PC-3 (cell line): ENCODE results near the gene LIN52. TPM values are rescaled to one million over a fixed set of nuclear protein-coding genes. Genes with fewer than 3 reads are reported as not detected.

Experiments
- ATAC-seq: fragments of 200-7000 bp; cut with Tn5 transposase; 2 replicates; pipeline ENCODE4 v1.9.1; 2020; ENCODE audit warnings: mild to moderate bottlenecking, moderate library complexity
- BruUV-seq: library from RNA; stranded (reverse); fragments of 400-500 nt; replicated peaks from 2 replicates; lab custom pipeline; 2021; lab: Mats Ljungman, UMichigan
- CTCF ChIA-PET: fragments of 300-600 bp; sonication (Branson Sonifier 250); formaldehyde crosslinking; loops from one replicate; lab custom pipeline; 2022; ENCODE audit warnings: antibody characterized with exemption; lab: Charles Lee
- POLR2A ChIA-PET: fragments of 300-600 bp; sonication (Branson Sonifier 250); formaldehyde crosslinking; loops from one replicate; lab custom pipeline; 2022; ENCODE audit warnings: antibody characterized with exemption; ENCODE audit not compliant: unreplicated experiment; lab: Charles Lee
- DNase-seq: peaks from one replicate; pipeline ENCODE4 v3.0.0-alpha.2; 2015
- H2AFZ ChIP-seq: fragments of 300-600 bp; sonication (generic); 2 replicates; pipeline ENCODE4 v1.6.0; 2016; ENCODE audit warnings: antibody characterized with exemption, low read length
- H3F3A ChIP-seq: fragments of 300-600 bp; sonication (generic); one replicate; pipeline ENCODE4 v1.6.0; 2017; ENCODE audit warnings: antibody characterized with exemption, low read length, control low read depth, mild to moderate bottlenecking; ENCODE audit not compliant: unreplicated experiment
- H3K27ac ChIP-seq: fragments of 300-600 bp; sonication (generic); 2 replicates; pipeline ENCODE4 v1.5.1; 2016; ENCODE audit warnings: mild to moderate bottlenecking, low read length
- H3K27me3 ChIP-seq: fragments of 300-600 bp; sonication (generic); 2 replicates; pipeline ENCODE4 v1.6.1; 2016; ENCODE audit warnings: low read length, mixed read lengths
- H3K36me3 ChIP-seq: fragments of 300-600 bp; sonication (generic); 2 replicates; pipeline ENCODE4 v1.6.1; 2016; ENCODE audit warnings: low read depth, mixed run types, low read length, mixed read lengths
- H3K4me1 ChIP-seq: fragments of 300-600 bp; sonication (generic); 2 replicates; pipeline ENCODE4 v1.5.1; 2016; ENCODE audit warnings: low read length; ENCODE audit not compliant: insufficient read depth
- H3K4me2 ChIP-seq: fragments of 300-600 bp; sonication (generic); 2 replicates; pipeline ENCODE4 v1.6.0; 2016; ENCODE audit warnings: low read length
- H3K4me3 ChIP-seq: fragments of 300-600 bp; sonication (generic); 2 replicates; pipeline ENCODE4 v1.5.1; 2016; ENCODE audit warnings: mild to moderate bottlenecking, low read length, mixed read lengths
- H3K79me2 ChIP-seq: fragments of 300-600 bp; sonication (generic); 2 replicates; pipeline ENCODE4 v1.6.1; 2017; ENCODE audit warnings: low read length, mixed read lengths
- H3K9ac ChIP-seq: fragments of 300-600 bp; sonication (generic); 2 replicates; pipeline ENCODE4 v1.6.0; 2016; ENCODE audit warnings: mild to moderate bottlenecking, low read length
- H3K9me2 ChIP-seq: fragments of 300-600 bp; sonication (generic); replicated peaks from 2 replicates; pipeline ENCODE4 v1.6.1; 2016; ENCODE audit warnings: mixed run types, low read length, mixed read lengths
- H3K9me3 ChIP-seq: fragments of 300-600 bp; sonication (generic); 2 replicates; pipeline ENCODE4 v1.6.1; 2016; ENCODE audit warnings: low read length, mixed read lengths
- H4K20me1 ChIP-seq: fragments of 300-600 bp; sonication (generic); 2 replicates; pipeline ENCODE4 v1.6.1; 2016; ENCODE audit warnings: low read length, mixed read lengths
- EZH2 ChIP-seq: fragments of 300-600 bp; sonication (generic); IDR thresholded peaks from one replicate; pipeline ENCODE4 v1.6.1; 2017; ENCODE audit warnings: antibody characterized with exemption, mild to moderate bottlenecking, low read length; ENCODE audit not compliant: unreplicated experiment
- EZH2phosphoT487 ChIP-seq: fragments of 300-600 bp; sonication (generic); IDR thresholded peaks from 2 replicates; pipeline ENCODE4 v1.6.1; 2018; ENCODE audit warnings: mild to moderate bottlenecking, antibody characterized with exemption, low read length, borderline replicate concordance
- intact Hi-C: fragments of 100-400 bp; cut with micrococcal nuclease; formaldehyde crosslinking; loops from 2 replicates; pipeline ENCODE4 v1.9.0; 2023
- total RNA-seq: library from RNA; depleted of rRNA; stranded (reverse); fragments of >200 nt; gene quantifications from 2 replicates; pipeline ENCODE4 v1.2.3, GENCODE V29; 2014
- TF ChIP-seq, protein P1 (sequence below): fragments of 300-600 bp; sonication (generic); conservative IDR thresholded peaks from 2 replicates; pipeline ENCODE4 v1.5.1; 2017; ENCODE audit warnings: antibody characterized with exemption, low read depth, mild to moderate bottlenecking, low read length

LIN52 gene
- total RNA-seq, 1 experiment from 2014 or later, result 8.4 TPM

DNA sequence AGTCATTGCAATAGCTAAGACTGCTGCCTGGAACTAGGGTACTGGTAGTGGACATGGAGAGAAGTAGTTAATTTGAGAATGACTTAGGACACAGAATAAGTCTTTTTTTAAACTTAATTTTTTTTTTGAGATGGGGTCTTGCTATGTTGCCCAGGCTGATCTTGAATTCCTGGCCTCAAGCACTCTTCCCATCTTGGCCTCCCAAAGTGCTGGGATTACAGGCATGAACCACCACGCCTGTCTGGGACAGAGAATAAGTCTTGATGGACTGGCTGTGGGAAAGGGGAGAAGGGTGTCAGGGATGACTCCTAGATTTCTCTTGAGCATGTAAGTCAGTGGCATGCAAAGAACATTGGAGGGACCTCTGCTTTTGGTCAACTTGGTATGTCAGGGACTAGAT is 42.9 kb downstream of the LIN52 start:
- ATAC-seq, result no peak
- H3K36me3 ChIP-seq, result no peaks in the 10 kb centered on the region
- BruUV-seq, result no TSS peak
- no peaks in the 10 kb centered on the region for H4K20me1 ChIP-seq
- no peaks in the 10 kb centered on the region for H3K9me2 ChIP-seq
- H3K79me2 ChIP-seq, result no peaks in the 10 kb centered on the region
- H3K4me2 ChIP-seq, result no peak overlapping the region
- H3K4me3 ChIP-seq, result no peak overlapping the region
- POLR2A ChIA-PET, result no interaction called here
- H3K9me3 ChIP-seq, result no peaks in the 10 kb centered on the region
- H2AFZ ChIP-seq, result no peak overlapping the region
- no peaks in the 10 kb centered on the region for H3K27me3 ChIP-seq
- no peaks in the 10 kb centered on the region for H3F3A ChIP-seq
- TF ChIP-seq EZH2 (no peak), EZH2phosphoT487 (no peak)
- TF ChIP-seq, protein P1, sequence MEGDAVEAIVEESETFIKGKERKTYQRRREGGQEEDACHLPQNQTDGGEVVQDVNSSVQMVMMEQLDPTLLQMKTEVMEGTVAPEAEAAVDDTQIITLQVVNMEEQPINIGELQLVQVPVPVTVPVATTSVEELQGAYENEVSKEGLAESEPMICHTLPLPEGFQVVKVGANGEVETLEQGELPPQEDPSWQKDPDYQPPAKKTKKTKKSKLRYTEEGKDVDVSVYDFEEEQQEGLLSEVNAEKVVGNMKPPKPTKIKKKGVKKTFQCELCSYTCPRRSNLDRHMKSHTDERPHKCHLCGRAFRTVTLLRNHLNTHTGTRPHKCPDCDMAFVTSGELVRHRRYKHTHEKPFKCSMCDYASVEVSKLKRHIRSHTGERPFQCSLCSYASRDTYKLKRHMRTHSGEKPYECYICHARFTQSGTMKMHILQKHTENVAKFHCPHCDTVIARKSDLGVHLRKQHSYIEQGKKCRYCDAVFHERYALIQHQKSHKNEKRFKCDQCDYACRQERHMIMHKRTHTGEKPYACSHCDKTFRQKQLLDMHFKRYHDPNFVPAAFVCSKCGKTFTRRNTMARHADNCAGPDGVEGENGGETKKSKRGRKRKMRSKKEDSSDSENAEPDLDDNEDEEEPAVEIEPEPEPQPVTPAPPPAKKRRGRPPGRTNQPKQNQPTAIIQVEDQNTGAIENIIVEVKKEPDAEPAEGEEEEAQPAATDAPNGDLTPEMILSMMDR, result no peak
- intact Hi-C loops, result no loop called here
- H3K4me1 ChIP-seq, result no peaks in the 10 kb centered on the region
- H3K9ac ChIP-seq, result no peak overlapping the region
- CTCF ChIA-PET, result no interaction called here
- no peak for DNase-seq
- H3K27ac ChIP-seq, result no peak overlapping the region

DNA sequence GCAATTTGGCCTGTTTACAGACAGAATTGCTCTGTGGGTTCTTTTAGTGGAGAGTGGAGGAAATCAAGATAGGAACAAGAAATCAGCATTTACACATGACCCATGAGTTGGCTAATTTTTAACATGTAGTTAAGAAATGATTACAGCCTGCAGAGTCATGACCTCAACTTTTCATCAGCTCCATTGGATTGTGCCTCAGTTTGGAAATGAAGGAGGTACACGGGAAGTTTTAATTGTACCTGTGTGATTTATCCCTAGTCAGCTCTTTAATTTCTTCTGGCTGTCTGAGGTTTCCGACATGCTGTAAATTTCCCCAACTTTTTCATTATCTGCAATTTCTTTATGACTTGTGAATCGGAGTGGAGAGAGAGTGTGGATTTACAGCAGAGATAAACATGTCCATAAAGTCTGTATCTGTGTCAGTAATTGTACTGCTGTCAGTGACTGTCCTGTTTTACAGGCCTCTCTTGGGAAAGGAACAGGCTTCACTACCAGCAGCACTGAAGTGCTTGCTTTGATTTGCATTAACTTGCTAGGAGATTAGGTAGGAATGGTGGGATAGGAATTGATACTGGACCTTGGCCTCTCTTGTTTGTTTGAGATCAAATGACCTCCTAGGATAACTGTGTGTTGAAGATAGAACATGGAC is 49.2 kb downstream of the LIN52 start:
- Histone ChIP-seq H3K9me2 (no peaks in the 10 kb centered on the region), H3K4me2 (no peak overlapping the region), H3K9me3 (no peaks in the 10 kb centered on the region), H3K4me3 (no peak overlapping the region), H3K36me3 (no peaks in the 10 kb centered on the region), H3F3A (no peaks in the 10 kb centered on the region), H3K79me2 (no peaks in the 10 kb centered on the region), H3K4me1 (no peaks in the 10 kb centered on the region), H3K9ac (no peak overlapping the region), H2AFZ (no peak overlapping the region), H3K27me3 (no peaks in the 10 kb centered on the region), H4K20me1 (no peaks in the 10 kb centered on the region), H3K27ac (no peak overlapping the region)
- no TSS peak for BruUV-seq
- DNase-seq, result no peak
- no peak for ATAC-seq
- TF ChIP-seq EZH2phosphoT487 (no peak), EZH2 (no peak)
- TF ChIP-seq, protein P1, result no peak
- ChIA-PET POLR2A (no interaction called here), CTCF (no interaction called here)
- intact Hi-C loops, result no loop called here

DNA sequence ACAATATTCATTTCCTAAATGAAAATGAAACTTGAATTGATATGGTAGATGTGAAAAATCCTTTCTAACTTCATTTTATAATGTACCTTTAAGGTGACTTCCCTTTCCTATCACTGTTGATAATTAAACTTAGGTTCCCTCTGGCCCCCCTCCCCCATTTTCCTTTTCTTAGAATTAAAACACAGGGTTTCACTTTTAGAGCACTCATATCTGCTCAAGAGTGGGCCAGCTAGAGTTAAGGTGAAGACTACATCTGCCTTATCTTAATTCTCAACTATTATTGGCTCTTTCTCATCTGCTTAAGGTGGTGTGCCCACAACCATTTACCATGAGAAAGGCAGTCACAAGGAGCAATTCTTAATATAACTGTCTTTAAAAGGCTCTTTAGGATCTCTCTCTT is 49.7 kb downstream of the LIN52 start:
- ChIA-PET CTCF (no interaction called here), POLR2A (no interaction called here)
- no peak for TF ChIP-seq EZH2phosphoT487
- TF ChIP-seq EZH2, result no peak
- TF ChIP-seq, protein P1, result no peak
- Histone ChIP-seq H3K4me1 (no peaks in the 10 kb centered on the region), H4K20me1 (no peaks in the 10 kb centered on the region), H3K4me2 (no peak overlapping the region), H3F3A (no peaks in the 10 kb centered on the region), H3K79me2 (no peaks in the 10 kb centered on the region), H2AFZ (no peak overlapping the region), H3K9me3 (no peaks in the 10 kb centered on the region), H3K4me3 (no peak overlapping the region), H3K9me2 (no peaks in the 10 kb centered on the region), H3K9ac (no peak overlapping the region), H3K27ac (no peak overlapping the region), H3K36me3 (no peaks in the 10 kb centered on the region), H3K27me3 (no peaks in the 10 kb centered on the region)
- ATAC-seq (no peak), DNase-seq (no peak)
- no TSS peak for BruUV-seq
- intact Hi-C loops, result no loop called here
